ENCODE results near the gene CRTC1.
"Not testable (repeated sequence)": the region's sequence is repeated elsewhere in the genome, so short reads cannot be mapped to it uniquely, and the experiment has no call there.

The CRTC1 gene

DNA sequence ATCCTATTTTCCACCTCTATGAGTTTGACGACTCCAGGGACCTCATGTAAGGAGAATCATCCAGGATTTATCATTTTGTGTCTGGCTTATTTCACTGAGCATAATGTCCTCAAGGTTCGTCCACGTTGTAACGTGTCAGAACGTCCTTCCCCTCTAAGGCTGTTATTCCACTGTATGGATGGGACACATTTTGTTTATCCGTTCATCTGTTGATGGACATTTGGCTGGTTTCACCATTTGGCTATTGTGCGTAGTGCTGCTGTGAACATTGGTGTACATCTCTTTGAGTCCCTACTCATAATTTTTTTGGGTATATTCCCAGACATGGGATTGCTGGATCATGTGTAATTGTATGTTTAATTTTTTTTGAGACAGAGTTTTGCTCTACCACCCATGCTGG is 21.5 kb downstream of the CRTC1 start:
- DNase-seq = no peak

DNA sequence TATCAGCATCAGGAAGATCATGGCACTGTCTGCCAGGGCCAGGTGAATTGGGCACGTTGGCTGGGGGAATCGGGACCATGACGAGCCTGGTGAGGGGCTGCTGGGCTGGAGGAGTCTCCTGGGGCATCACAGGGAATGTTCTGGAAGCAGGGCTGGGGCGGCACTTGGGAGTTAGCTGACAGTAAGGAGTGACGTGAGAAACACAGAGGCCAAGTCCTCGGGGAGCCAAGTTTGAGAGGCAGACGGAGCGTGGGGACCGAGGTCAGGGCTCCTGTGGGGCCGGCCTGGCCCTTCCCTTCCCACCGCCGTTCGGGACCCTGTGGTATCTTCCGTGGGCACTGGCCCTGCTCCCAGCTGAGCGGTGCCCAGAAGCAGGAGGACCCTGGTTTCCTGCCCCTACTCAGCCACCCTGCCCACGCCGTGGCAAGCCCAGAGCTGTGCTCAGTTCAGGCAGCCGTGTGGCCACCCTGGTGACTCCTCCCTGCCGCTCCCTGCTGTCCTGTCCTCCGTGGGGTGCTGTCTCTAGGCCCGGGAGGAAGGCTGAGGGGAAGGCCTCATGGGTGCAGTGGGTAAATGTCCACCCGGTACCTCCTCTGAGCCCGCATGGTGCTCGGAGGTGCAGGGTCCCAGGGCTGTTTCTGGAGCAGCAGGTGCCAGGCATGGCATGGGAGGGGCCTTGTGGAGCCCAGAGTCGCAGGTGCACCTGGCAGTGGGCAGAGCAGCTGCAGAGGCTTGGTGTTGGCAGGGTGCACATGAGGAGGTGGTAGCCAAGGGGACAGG is 25.2 kb downstream of the CRTC1 start:
- DNase-seq = no peak

- DNase-seq = no peak
Measured at GRCh38 chr19:18709546-18709945, 26.1 kb downstream of the CRTC1 start.

DNA sequence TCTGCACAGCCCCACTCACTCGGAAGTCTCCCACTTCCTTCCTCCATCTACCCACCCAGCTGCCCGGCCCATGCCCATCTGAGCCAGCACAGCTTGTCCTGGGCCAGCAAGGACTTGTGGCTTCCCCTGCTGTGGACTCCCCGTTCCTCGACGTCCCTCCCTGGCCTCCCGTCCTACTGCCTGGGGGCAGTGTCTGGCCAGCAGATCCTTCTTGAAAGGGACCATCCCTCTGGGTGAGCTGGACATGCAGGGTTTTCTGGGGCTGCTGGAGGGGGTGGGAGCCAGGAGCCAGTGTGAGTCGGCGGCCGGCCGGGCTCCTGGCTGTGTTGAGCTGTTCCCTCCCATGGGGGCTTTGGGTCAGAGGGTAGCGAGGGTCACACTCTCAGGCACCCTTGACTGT is 26.7 kb downstream of the CRTC1 start:
- no peak for DNase-seq

DNA sequence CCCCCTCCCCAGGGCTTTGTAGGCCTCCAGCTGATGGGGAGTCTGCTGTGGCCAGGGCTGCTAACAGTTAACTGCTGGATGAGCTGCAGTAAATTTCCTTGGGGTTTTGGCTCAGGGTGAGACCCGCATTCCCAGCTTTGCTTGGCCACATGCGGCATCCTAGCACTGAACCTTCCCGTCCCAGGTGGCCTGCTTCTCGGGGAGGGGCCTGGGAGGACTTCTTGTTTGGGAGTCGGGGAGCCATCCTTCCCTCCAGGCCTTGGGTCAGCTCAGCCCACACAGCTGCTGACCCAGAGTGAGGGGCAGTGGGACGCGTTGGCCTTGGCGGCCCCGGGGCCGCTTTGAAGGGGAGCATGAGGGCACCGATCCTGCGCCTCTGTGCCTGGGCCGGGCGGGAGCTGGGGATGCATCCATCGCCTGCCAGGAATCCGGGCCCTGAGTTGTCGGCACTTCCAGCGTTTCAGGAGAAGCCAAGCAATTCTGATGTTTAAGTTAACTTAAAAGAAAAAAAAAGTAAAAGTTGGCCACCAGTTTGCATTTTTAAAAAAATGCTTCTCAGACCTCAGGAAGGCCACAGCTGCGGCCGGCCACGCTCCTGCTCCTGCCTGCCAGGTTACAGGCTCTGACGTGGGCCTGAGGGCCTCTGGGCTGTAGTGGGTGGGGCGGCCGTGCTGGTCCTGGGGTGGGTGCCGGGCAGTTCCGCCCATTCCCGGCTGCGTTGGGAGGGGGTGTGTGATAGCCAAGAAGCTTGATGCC is 27.7 kb downstream of the CRTC1 start:
- peak; percentile 94 for DNase-seq

DNA sequence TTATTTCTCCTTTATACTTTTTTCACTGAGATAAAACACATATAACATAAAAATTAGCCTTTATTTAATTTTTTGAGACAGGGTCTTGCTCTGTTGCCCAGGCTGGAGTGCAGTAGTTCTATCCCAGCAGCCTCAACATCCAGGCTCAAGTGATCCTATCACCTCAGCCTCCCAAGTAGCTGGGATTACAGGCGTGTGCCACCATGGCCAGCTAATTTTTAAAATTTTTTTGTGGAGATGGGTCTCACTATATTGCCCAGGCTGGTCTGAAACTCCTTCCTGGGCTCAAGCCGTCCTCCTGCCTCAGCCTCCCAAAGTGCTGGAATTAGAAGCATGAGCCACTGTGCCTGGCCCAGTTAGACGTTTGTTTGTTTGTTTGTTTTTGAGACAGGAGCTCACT is 28.4 kb downstream of the CRTC1 start:
- DNase-seq = no peak

DNA sequence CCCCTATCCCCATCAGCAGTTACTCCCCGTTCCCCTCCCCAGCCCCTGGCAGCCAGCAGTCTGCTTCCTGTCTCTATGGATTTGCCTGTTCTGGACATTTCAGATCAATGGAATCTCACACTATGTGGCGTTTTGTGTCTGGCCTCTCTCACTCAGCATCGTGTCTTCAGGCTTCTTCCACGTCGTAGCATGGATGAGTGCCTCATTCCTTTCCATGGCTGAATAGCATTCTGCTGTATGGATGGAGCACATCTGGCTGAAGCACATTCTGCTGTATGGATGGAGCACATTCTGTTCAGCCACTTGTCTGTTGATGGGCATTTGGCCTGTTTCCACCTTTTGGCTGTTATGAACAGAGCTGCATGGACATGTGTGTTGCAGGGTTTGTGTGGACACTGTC is 29.5 kb downstream of the CRTC1 start:
- peak; percentile 77 for DNase-seq

GRCh38 chr19:18713550-18714117 is 30.2 kb downstream of the CRTC1 start:
- DNase-seq = no peak

- no peak for DNase-seq
Measured at GRCh38 chr19:18715416-18715815, 31.9 kb downstream of the CRTC1 start.

DNA sequence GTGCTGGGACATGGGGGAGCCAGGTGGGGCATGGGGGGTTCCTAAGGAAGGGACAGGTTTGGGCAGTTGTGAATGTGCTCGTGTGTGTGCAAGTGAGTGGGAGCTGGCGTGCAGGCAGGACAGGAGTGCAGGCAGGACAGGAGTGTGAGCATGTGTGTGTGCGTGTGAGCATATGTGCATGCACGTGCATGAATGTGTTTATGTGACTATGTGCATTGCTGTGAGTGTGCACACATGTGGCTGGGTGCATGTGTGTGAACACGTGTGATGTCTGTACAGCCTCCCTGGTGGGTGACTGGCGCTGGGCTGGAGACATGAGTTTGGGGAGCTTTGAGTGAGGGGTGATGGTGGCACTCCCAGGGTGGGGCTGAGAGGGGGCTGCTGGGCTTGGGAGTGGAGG is 33.4 kb downstream of the CRTC1 start:
- DNase-seq = no peak

DNA sequence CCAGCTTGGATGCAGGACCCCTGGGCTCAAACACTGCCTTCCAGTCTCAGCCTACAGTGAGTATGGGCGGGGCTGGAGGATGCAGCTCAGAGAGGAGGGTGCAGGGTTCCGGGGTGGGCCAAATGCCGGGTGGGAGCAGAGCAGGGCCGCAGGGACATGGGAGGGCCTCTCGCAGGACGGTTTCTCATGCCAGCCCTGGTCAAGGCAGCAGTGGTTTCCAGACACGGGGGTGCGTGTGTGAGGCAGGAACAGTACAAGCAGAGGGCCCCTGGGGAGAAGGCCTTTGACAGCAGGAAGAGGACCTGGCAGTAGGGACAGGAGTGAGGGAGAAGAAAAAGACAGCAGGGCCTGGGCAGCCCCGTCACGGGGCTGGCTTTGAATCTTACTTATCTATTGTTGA is 34.1 kb downstream of the CRTC1 start:
- DNase-seq = no peak

- no peak for DNase-seq
Measured at GRCh38 chr19:18718015-18718526, 34.6 kb downstream of the CRTC1 start.

- no peak for DNase-seq
Measured at GRCh38 chr19:18718846-18719458, 35.5 kb downstream of the CRTC1 start.

DNA sequence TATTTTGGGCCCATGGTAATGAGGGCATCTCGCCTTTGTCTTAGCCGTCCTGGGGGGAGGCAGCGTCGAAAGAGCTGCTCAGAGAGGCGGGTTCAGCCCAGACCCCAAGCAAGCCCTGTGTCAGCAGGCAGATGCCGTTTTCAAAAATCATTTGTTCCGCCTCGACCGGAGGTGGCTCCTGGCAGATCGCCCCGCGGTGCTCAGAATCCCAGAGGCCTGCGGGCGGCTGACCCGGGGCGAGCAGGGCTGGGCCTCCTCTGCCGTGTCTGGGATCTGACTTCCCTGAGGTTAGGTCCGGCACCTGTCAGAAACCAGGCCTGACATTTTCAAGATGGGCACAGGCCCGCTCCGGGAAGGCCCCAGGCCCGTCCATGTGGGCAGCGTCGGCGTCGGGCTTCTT is 36.1 kb downstream of the CRTC1 start:
- no peak for DNase-seq

DNA sequence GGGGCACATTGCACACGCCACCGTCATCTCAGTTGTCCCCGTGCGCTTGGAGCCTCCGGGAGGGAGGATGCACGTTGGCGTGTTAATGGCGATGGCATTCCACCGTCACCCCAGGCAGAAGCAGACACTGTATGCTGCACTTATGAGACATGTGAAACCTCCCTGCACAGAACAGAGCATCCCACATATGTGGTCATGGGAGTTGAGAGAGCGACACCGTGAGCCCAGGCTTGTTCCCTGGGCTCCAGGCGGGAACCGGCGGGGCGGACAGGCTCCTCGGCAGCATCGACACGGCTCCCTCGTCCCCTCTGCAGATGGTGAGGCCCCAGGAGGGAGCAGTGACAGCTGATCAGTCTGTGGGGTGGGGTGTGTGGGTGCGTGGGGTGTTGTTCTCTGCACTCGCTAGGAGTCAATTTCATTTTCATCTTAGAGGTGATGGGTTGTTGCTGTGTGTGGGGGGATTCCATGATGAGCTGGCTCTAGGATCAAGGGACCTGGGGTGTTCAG is 40.4 kb downstream of the CRTC1 start:
- no peak for DNase-seq

DNA sequence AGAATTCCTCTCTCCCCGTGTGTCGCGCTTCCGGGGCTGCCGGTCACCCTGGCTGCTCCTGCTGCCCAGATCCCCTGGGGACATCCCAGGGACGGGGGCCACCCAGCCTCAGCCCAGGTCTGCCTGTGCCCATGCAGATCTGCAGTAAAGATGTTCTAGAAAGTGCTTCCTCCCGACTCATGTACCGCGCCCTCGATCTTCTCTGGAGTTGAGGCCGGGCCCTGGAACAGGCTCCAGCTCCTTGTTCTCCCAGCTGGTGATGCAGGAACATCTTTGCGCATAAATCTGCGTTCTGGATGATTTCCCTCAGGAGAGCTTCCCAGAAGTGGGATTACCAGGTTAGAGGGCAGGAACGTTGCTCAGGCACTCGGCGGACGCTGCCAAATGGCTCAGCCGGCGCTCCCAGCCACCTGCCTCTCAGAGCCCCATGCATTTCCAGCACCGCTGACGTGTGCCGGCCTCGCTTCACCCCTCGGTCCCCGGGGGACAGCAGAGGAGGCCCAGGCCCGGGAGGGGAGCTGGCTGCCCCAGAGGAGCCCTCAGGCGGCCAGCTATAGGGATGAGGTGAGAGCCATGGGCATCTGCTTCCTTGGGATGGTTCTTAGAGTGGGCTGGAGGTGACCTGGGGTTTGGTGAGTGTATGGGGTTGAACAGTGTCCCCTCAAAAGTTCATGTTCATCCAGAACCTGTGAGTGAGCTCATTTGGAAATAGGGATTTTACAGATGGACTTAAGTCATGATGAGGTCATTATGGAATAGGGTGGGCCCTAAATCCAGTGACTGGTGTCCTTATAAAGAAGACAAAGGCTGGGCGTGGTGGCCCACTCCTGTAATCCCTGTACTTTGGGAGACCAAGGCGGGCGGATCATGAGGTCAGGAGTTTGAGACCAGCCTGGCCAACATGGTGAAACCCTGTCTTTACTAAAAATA is 42.6 kb downstream of the CRTC1 start:
- DNase-seq = no peak

DNA sequence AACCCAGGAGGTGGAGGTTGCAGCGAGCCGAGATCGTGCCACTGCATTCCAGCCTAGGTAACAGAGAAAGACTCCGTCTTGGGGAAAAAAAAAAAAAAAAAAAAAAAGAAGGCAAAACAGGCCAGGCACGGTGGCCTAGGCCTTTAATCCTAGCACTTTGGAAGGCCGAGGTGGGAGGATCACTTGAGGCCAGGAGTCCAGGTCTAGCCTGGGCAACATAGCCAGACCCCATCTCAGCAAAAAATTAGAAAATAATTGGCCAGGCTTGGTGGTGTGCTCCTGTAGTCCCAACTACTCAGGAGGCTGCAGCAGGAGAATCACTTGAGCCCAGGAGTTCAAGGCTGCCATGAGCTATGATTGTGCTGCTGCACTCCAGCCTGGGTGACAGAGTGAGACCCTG is 43.4 kb downstream of the CRTC1 start:
- no peak for DNase-seq

DNA sequence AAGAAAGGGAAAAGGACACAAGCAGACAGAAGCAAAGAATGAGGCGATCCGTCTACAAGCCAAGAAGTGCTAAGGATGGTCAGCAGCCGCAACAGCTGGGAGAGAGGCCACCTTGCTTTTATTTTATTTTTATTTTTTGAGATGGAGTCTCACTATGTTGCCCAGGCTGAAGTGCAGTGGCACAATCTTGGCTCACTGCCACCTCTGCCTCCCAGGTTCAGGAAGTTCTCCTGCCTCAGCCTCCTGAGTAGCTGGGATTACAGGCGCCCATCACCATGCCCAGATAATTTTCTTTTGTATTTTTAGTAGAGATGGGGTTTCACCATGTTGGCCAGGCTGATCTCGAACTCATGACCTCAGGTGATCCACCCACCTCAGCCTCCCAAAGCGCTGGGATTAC is 44.1 kb downstream of the CRTC1 start:
- not testable (repeated sequence) for DNase-seq

- DNase-seq = no peak
Measured at GRCh38 chr19:18729933-18730530, 46.6 kb downstream of the CRTC1 start.

DNA sequence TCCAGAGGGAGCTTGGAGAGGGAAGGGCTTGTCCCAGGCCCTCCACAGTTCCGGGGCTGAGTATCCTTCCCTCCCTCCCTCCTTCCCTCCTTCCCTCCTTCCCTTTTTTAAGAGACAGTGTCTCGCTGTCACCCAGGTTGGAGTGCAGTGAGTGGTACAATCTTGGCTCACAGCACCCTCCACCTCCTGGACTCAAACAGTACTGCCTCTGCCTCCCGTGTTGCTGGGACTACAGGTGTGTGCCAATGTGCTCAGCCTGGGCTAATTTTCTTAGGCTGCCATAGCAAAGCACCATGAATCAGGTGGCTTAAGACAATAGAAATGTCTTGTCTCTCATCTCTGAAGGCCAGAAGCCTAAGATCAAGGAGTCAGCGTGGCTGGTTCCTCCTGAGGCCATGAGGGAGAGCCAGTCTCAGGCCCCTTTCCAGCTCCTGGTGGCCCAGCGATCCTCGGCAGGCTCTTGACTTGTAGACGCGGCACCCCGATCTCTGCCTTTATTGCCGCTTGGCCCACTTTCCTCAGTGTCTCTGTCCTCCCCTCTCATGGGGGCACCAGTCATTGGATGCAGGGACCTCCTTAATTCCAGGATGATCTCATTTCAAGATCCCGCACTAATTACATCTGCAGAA is 47.5 kb downstream of the CRTC1 start:
- no peak for DNase-seq

DNA sequence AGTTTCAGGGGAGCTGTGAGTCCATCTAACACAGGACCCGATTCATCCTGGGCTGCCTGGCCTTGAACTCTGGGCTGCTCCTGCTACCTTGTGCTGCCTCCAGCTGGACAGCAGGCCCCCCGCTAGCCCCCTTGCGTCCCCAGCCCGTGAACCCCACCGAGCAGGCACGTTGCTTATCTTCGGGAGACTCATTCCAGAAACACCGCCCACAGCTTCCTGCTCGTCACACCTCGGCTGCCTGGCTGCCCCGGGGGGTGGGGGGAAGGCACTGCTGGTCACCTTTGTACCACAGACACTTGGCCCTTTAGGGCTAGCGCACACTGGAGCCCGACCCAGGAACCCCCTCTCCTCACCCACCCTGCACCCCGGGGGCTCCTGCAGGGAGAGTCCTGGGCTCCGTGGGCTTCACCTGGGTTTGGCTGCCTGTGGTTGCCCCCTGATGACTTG is 48.1 kb downstream of the CRTC1 start:
- no peak for DNase-seq
